WERI-Rb-1 (cell line): ENCODE measurements around the gene TMEM178A.
A peak's percentile ranks its signal among the peaks of the same experiment; 100 is the strongest.

Experiments
- DNase-seq: peaks from one replicate; pipeline ENCODE4 v3.0.0-alpha.2; 2020
- H3K27ac ChIP-seq: fragments of 250-450 bp; sonication (Bioruptor Pico); 2 replicates; pipeline ENCODE4 v1.5.1; 2020; ENCODE audit warnings: mild to moderate bottlenecking, moderate library complexity
- H3K27me3 ChIP-seq: fragments of 250-450 bp; sonication (Bioruptor Pico); 2 replicates; pipeline ENCODE4 v1.5.1; 2021; ENCODE audit warnings: mild to moderate bottlenecking, low read depth, moderate library complexity; ENCODE audit not compliant: insufficient read depth, severe bottlenecking
- H3K36me3 ChIP-seq: fragments of 250-450 bp; sonication (Bioruptor Pico); 2 replicates; pipeline ENCODE4 v1.5.1; 2020; ENCODE audit warnings: mild to moderate bottlenecking, moderate library complexity
- H3K4me3 ChIP-seq: 2 replicates; pipeline ENCODE4 v1.5.1; 2011; ENCODE audit warnings: low read depth, mild to moderate bottlenecking, control low read depth, low read length
- H3K9me3 ChIP-seq: fragments of 250-450 bp; sonication (Bioruptor Pico); 2 replicates; pipeline ENCODE4 v1.5.1; 2021; ENCODE audit warnings: mild to moderate bottlenecking, moderate library complexity; ENCODE audit not compliant: severe bottlenecking
- CTCF ChIP-seq: IDR thresholded peaks from 2 replicates; pipeline ENCODE4 v1.5.1; 2011; ENCODE audit warnings: low read depth, mild to moderate bottlenecking, control low read depth, inconsistent platforms, low read length

Gene TMEM178A

GRCh38 chr2:39664888-39665591 lies 677 bp upstream of the TMEM178A start:
- TF ChIP-seq CTCF, result no peak
- Histone ChIP-seq H3K4me3 (peak overlapping the region; percentile 42), H3K27ac (no peak overlapping the region), H3K27me3 (peaks cover 10% of the 10 kb centered on the region), H3K9me3 (no peaks in the 10 kb centered on the region), H3K36me3 (no peaks in the 10 kb centered on the region)
- no peak for DNase-seq

GRCh38 chr2:39666491-39667101 lies 879 bp downstream of the TMEM178A start:
- H3K27me3 ChIP-seq, result peaks cover 10% of the 10 kb centered on the region
- no peak for DNase-seq
- no peaks in the 10 kb centered on the region for H3K9me3 ChIP-seq
- no peak for TF ChIP-seq CTCF
- peak overlapping the region; percentile 86 for H3K4me3 ChIP-seq
- no peak overlapping the region for H3K27ac ChIP-seq
- no peaks in the 10 kb centered on the region for H3K36me3 ChIP-seq

- Histone ChIP-seq H3K4me3 (peak overlapping the region; percentile 86), H3K9me3 (no peaks in the 10 kb centered on the region), H3K27ac (no peak overlapping the region), H3K36me3 (no peaks in the 10 kb centered on the region), H3K27me3 (peaks cover 10% of the 10 kb centered on the region)
- no peak for TF ChIP-seq CTCF
- no peak for DNase-seq
Measured at GRCh38 chr2:39667104-39667885, 1.6 kb downstream of the TMEM178A start.

GRCh38 chr2:39667886-39668276 lies 2.2 kb downstream of the TMEM178A start:
- Histone ChIP-seq H3K9me3 (no peaks in the 10 kb centered on the region), H3K36me3 (no peaks in the 10 kb centered on the region), H3K27me3 (peaks cover 10% of the 10 kb centered on the region), H3K4me3 (no peak overlapping the region), H3K27ac (no peak overlapping the region)
- DNase-seq, result no peak
- no peak for TF ChIP-seq CTCF

GRCh38 chr2:39668576-39669080 lies 2.9 kb downstream of the TMEM178A start:
- Histone ChIP-seq H3K27ac (no peak overlapping the region), H3K27me3 (peaks cover 10% of the 10 kb centered on the region), H3K4me3 (no peak overlapping the region), H3K36me3 (no peaks in the 10 kb centered on the region), H3K9me3 (no peaks in the 10 kb centered on the region)
- no peak for TF ChIP-seq CTCF
- no peak for DNase-seq
